ENCODE data around the gene PTPRO. TPM values are rescaled to one million over a fixed set of nuclear protein-coding genes. Genes with fewer than 3 reads are reported as not detected.

Gene PTPRO
- total RNA-seq, 1 donor from 2014 or later = 4.3 TPM

- Mint-ChIP-seq H3K36me3 (peaks cover 3% of the 10 kb centered on the region), H3K4me3 (no peak overlapping the region), H3K4me1 (peaks cover 32% of the 10 kb centered on the region), H3K9me3 (peaks cover 4% of the 10 kb centered on the region), H3K27me3 (ENCODE audit: low read depth) (peaks cover 8% of the 10 kb centered on the region), H3K27ac (no peak overlapping the region)
- DNase-seq (ENCODE audit: low spot score in 2 of 2, unreplicated experiment in 2 of 2) = no peak
- TF ChIP-seq CTCF (IDR thresholded peaks at IDR 0.05; ENCODE audit: unreplicated experiment) = no peak
Measured at GRCh38 chr12:15561396-15561795, 239.1 kb downstream of the PTPRO start.

- Mint-ChIP-seq H3K9me3 (peaks cover 4% of the 10 kb centered on the region), H3K27me3 (ENCODE audit: low read depth) (peaks cover 15% of the 10 kb centered on the region), H3K4me1 (peaks cover 30% of the 10 kb centered on the region), H3K27ac (no peak overlapping the region), H3K36me3 (peaks cover 3% of the 10 kb centered on the region), H3K4me3 (no peak overlapping the region)
- DNase-seq (ENCODE audit: low spot score in 2 of 2, unreplicated experiment in 2 of 2) = no peak
- no peak for TF ChIP-seq CTCF (IDR thresholded peaks at IDR 0.05; ENCODE audit: unreplicated experiment)
Measured at GRCh38 chr12:15562263-15562662, 240.0 kb downstream of the PTPRO start.

- Mint-ChIP-seq H3K27ac (no peak overlapping the region), H3K4me3 (no peak overlapping the region), H3K9me3 (no peaks in the 10 kb centered on the region), H3K36me3 (no peaks in the 10 kb centered on the region), H3K4me1 (peaks cover 30% of the 10 kb centered on the region), H3K27me3 (ENCODE audit: low read depth) (peaks cover 19% of the 10 kb centered on the region)
- DNase-seq (ENCODE audit: low spot score in 2 of 2, unreplicated experiment in 2 of 2) = no peak
- TF ChIP-seq CTCF (IDR thresholded peaks at IDR 0.05; ENCODE audit: unreplicated experiment) = no peak
Measured at GRCh38 chr12:15563663-15564062, 241.4 kb downstream of the PTPRO start.

- no peaks in the 10 kb centered on the region for H3K27me3 Mint-ChIP-seq (ENCODE audit: low read depth)
- peaks cover 5% of the 10 kb centered on the region for H3K9me3 Mint-ChIP-seq
Measured at GRCh38 chr12:15574353-15574752, 252.0 kb downstream of the PTPRO start.

GRCh38 chr12:15575671-15576541 is 253.6 kb downstream of the PTPRO start:
- no peak for TF ChIP-seq CTCF (IDR thresholded peaks at IDR 0.05; ENCODE audit: unreplicated experiment)
- peaks cover 16% of the 10 kb centered on the region for H3K4me1 Mint-ChIP-seq
- H3K4me3 Mint-ChIP-seq = no peak overlapping the region
- no peaks in the 10 kb centered on the region for H3K27me3 Mint-ChIP-seq (ENCODE audit: low read depth)
- peak overlapping the region; percentile 82 for H3K27ac Mint-ChIP-seq
- no peak for DNase-seq (ENCODE audit: low spot score in 2 of 2, unreplicated experiment in 2 of 2)
- peaks cover 5% of the 10 kb centered on the region for H3K9me3 Mint-ChIP-seq
- no peaks in the 10 kb centered on the region for H3K36me3 Mint-ChIP-seq

More at GRCh38 chr12:15574353-15574752, 252.0 kb downstream of the PTPRO start:
- peaks cover 25% of the 10 kb centered on the region for H3K4me1 Mint-ChIP-seq
- H3K4me3 Mint-ChIP-seq = no peak overlapping the region
- H3K27ac Mint-ChIP-seq = no peak overlapping the region
- DNase-seq (ENCODE audit: low spot score in 2 of 2, unreplicated experiment in 2 of 2) = no peak
- TF ChIP-seq CTCF (IDR thresholded peaks at IDR 0.05; ENCODE audit: unreplicated experiment) = no peak
- H3K36me3 Mint-ChIP-seq = no peaks in the 10 kb centered on the region
